Measurements from ENCODE around the gene ABCA7. TPM values are rescaled to one million over a fixed set of nuclear protein-coding genes. Genes with fewer than 3 reads are reported as not detected.

ABCA7 gene
- total RNA-seq, 3 donors from 2014 or later = 8.0 to 31.8 (median 26.5) TPM

DNA sequence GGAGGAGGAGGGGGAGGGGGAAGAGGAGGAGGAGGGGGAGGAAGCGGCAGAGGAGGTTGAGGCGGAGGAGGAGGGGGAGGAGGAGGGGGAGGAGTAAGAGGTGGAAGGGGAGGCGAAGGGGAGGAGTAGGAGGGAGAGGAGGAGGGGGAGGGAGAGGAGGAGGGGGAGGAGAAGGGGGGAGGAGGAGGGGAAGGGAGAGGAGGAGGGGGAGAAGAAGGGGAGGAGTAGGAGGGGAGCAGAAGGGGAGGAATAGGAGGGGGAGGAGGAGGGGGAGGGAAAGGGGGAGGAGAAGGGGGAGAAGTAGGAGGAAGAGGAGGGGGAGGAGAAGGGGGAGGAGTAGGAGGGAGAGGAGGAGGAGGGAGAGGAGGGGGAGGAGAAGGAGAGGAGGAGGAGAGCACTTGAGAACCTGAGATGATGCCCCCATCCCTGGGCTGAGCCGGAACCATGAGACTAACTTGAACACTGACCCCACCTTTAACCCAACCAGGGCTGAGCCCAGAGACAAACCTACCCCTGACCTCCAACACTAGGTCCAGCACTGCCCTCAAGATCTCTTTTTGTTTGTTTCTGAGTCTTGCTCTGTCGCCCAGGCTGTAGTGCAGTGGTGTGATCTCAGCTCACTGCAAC, 12.6 kb downstream of the ABCA7 start:
- H3K4me1 ChIP-seq = no peaks in the 10 kb centered on the region
- H3K36me3 ChIP-seq = no peaks in the 10 kb centered on the region
- no peaks in the 10 kb centered on the region for H3K27me3 ChIP-seq
- no peak for DNase-seq (ENCODE audit: low spot score in 2 of 2)
- peaks cover 25 to 31% of the 10 kb centered on the region in 2 donors for H3K9me3 ChIP-seq
- no peak overlapping the region for H3K4me3 ChIP-seq
- TF ChIP-seq POLR2AphosphoS5 (IDR thresholded peaks at IDR 0.05) = no peak
- TF ChIP-seq, protein P1, sequence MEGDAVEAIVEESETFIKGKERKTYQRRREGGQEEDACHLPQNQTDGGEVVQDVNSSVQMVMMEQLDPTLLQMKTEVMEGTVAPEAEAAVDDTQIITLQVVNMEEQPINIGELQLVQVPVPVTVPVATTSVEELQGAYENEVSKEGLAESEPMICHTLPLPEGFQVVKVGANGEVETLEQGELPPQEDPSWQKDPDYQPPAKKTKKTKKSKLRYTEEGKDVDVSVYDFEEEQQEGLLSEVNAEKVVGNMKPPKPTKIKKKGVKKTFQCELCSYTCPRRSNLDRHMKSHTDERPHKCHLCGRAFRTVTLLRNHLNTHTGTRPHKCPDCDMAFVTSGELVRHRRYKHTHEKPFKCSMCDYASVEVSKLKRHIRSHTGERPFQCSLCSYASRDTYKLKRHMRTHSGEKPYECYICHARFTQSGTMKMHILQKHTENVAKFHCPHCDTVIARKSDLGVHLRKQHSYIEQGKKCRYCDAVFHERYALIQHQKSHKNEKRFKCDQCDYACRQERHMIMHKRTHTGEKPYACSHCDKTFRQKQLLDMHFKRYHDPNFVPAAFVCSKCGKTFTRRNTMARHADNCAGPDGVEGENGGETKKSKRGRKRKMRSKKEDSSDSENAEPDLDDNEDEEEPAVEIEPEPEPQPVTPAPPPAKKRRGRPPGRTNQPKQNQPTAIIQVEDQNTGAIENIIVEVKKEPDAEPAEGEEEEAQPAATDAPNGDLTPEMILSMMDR (IDR thresholded peaks at IDR 0.05) = no peak
- no peak for TF ChIP-seq POLR2A (IDR thresholded peaks at IDR 0.05)
- no peak overlapping the region for H3K27ac ChIP-seq
- intact Hi-C loops (cut with DNase I; ENCODE audit: low total_unique reads) = no loop called here

DNA sequence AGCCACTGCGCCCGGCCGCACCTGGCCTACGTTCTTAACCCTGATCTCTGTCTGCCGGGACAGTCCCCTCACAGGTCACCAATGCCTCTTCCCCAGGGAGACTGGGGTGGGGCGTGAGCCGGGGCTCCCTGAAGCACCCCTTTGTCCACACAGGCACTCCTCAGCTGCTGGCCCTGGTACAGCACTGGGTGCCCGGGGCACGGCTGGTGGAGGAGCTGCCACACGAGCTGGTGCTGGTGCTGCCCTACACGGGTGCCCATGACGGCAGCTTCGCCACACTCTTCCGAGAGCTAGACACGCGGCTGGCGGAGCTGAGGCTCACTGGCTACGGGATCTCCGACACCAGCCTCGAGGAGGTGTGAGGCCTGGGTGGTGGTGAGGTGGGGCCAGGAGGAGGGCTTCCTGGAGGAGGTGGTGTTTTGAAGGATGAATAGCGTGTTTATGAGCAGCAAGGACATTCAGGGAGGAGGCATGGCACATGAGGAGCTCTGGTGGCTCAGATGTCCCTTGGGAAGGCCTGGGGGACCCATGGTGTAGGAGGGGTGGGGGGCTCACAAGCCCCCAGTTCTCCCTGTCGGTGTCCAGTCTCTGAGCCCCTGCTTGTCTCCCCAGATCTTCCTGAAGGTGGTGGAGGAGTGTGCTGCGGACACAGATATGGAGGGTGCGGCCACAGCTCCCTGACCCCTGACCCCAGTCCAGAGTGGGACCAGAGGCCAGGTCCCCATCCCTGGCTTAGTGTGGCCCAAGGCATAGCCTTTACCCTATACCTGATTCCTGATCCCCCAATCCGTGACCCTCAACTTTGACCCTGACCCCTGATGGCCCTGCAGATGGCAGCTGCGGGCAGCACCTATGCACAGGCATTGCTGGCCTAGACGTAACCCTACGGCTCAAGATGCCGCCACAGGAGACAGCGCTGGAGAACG, 13.5 kb downstream of the ABCA7 start:
- H3K4me1 ChIP-seq = no peaks in the 10 kb centered on the region
- H3K36me3 ChIP-seq = no peaks in the 10 kb centered on the region
- no peak overlapping the region for H3K4me3 ChIP-seq
- no peak for DNase-seq (ENCODE audit: low spot score in 2 of 2)
- H3K27me3 ChIP-seq = no peaks in the 10 kb centered on the region
- H3K27ac ChIP-seq = no peak overlapping the region
- intact Hi-C loops (cut with DNase I; ENCODE audit: low total_unique reads) = no loop called here
- H3K9me3 ChIP-seq = peaks cover 35 to 41% of the 10 kb centered on the region in 2 donors
- TF ChIP-seq, protein P1 (IDR thresholded peaks at IDR 0.05) = no peak
- TF ChIP-seq POLR2A (IDR thresholded peaks at IDR 0.05) (no peak), POLR2AphosphoS5 (IDR thresholded peaks at IDR 0.05) (no peak)

DNA sequence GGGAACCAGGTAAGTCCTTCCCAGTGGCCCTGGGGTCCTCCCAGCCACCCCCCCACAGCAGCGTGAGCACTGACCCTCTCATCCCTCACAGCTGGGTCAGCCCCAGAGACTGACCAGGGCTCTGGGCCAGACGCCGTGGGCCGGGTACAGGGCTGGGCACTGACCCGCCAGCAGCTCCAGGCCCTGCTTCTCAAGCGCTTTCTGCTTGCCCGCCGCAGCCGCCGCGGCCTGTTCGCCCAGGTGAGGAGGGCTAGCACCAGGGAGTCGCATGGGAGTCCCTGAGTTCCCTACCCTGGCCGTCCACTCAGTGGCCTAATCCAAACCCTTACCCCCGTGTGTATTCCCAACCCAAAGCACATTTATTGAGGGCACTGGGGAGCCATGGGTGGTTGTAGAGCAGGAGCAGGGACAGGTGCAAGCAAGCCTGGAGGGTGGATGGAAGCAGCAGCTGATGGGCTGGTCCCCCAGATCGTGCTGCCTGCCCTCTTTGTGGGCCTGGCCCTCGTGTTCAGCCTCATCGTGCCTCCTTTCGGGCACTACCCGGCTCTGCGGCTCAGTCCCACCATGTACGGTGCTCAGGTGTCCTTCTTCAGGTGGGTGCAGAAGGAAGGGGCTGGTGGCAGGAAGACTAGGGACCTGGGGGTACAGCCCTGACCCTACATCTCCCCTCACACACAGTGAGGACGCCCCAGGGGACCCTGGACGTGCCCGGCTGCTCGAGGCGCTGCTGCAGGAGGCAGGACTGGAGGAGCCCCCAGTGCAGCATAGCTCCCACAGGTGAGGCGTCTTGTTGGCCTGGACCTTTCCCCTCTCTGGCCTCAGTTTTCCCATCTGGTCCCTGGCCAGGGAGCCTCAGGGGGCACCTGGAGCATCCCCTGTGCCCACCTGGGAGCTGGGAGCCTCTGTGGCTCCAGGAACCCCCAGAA, 14.5 kb downstream of the ABCA7 start:
- H3K4me3 ChIP-seq = no peak overlapping the region
- no peaks in the 10 kb centered on the region for H3K4me1 ChIP-seq
- H3K27ac ChIP-seq = no peak overlapping the region
- peaks cover 44 to 50% of the 10 kb centered on the region in 2 donors for H3K9me3 ChIP-seq
- intact Hi-C loops (cut with DNase I; ENCODE audit: low total_unique reads) = no loop called here
- TF ChIP-seq POLR2A (IDR thresholded peaks at IDR 0.05) (no peak), POLR2AphosphoS5 (IDR thresholded peaks at IDR 0.05) (no peak)
- TF ChIP-seq, protein P1 (IDR thresholded peaks at IDR 0.05) = no peak
- DNase-seq (ENCODE audit: low spot score in 2 of 2) = no peak
- H3K27me3 ChIP-seq = no peaks in the 10 kb centered on the region
- no peaks in the 10 kb centered on the region for H3K36me3 ChIP-seq

DNA sequence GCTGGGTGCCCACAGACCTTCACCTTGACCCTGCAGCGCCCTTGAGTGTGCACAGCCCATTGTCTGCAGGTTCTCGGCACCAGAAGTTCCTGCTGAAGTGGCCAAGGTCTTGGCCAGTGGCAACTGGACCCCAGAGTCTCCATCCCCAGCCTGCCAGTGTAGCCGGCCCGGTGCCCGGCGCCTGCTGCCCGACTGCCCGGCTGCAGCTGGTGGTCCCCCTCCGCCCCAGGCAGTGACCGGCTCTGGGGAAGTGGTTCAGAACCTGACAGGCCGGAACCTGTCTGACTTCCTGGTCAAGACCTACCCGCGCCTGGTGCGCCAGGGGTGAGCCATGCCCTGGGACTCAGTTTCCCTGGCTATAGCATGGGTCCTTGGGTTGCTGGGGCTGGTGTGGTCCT, 15.1 kb downstream of the ABCA7 start:
- H3K4me3 ChIP-seq = no peak overlapping the region
- H3K27me3 ChIP-seq = no peaks in the 10 kb centered on the region
- DNase-seq (ENCODE audit: low spot score in 2 of 2) = no peak
- no peaks in the 10 kb centered on the region for H3K4me1 ChIP-seq
- intact Hi-C loops (cut with DNase I; ENCODE audit: low total_unique reads) = no loop called here
- no peak overlapping the region for H3K27ac ChIP-seq
- H3K36me3 ChIP-seq = no peaks in the 10 kb centered on the region
- peaks cover 48 to 57% of the 10 kb centered on the region in 2 donors for H3K9me3 ChIP-seq
- TF ChIP-seq, protein P1 (IDR thresholded peaks at IDR 0.05) = no peak
- TF ChIP-seq POLR2A (IDR thresholded peaks at IDR 0.05) (no peak), POLR2AphosphoS5 (IDR thresholded peaks at IDR 0.05) (no peak)
